DMS 273 (cell line): ENCODE measurements around the gene GSN.

Experiments used
- DNase-seq: peaks from one replicate; lab custom pipeline; 2025; ENCODE audit not compliant: unreplicated experiment; lab: John Stamatoyannopoulos, UW

GSN gene

GRCh38 chr9:121322037-121322736 lies 54.2 kb downstream of the GSN start:
- DNase-seq = peak; percentile 52

- DNase-seq = no peak
These were observed 54.9 kb downstream of the GSN start for GRCh38 chr9:121322737-121323448.

- DNase-seq = no peak
These were observed 55.6 kb downstream of the GSN start for GRCh38 chr9:121323449-121324151.

- peak; percentile 56 for DNase-seq
These were observed 56.4 kb downstream of the GSN start for GRCh38 chr9:121324316-121324715.

GRCh38 chr9:121324755-121325154 lies 56.8 kb downstream of the GSN start:
- no peak for DNase-seq

- DNase-seq = no peak
These were observed 57.4 kb downstream of the GSN start for GRCh38 chr9:121325387-121325786.

GRCh38 chr9:121326130-121326838 lies 58.3 kb downstream of the GSN start:
- peak; percentile 23 for DNase-seq

GRCh38 chr9:121326901-121327613 lies 59.1 kb downstream of the GSN start:
- DNase-seq = no peak

GRCh38 chr9:121328476-121328875 lies 60.5 kb downstream of the GSN start:
- DNase-seq = no peak

- peak; percentile 10 for DNase-seq
These were observed 61.1 kb downstream of the GSN start for GRCh38 chr9:121328876-121329681.

- DNase-seq = no peak
These were observed 63.6 kb downstream of the GSN start for GRCh38 chr9:121331549-121331948.

- DNase-seq = peak; percentile 33
These were observed 64.2 kb downstream of the GSN start for GRCh38 chr9:121331992-121332685.

GRCh38 chr9:121333950-121334773 lies 66.2 kb downstream of the GSN start:
- DNase-seq = no peak

- DNase-seq = no peak
These were observed 68.7 kb downstream of the GSN start for GRCh38 chr9:121336665-121337064.

- DNase-seq = no peak
These were observed 71.5 kb downstream of the GSN start for GRCh38 chr9:121339437-121339836.

- DNase-seq = no peak
These were observed 72.9 kb downstream of the GSN start for GRCh38 chr9:121340676-121341392.

- peak; percentile 17 for DNase-seq
These were observed 76.2 kb downstream of the GSN start for GRCh38 chr9:121344184-121344583.

- peak; percentile 10 for DNase-seq
These were observed 77.1 kb downstream of the GSN start for GRCh38 chr9:121345070-121345469.
